IPS-20b (cell line): ENCODE measurements around the gene ZNF366.

ENCODE experiments used
- H3K27ac ChIP-seq: one replicate; pipeline ENCODE4 v1.5.1; 2013; ENCODE audit warnings: low read length
- H3K27me3 ChIP-seq: 2 replicates; pipeline ENCODE4 v1.6.1; 2013; ENCODE audit warnings: mild to moderate bottlenecking, low read length, inconsistent platforms; ENCODE audit not compliant: insufficient read depth
- H3K36me3 ChIP-seq: 2 replicates; pipeline ENCODE4 v1.6.1; 2013; ENCODE audit warnings: low read depth, mild to moderate bottlenecking, inconsistent platforms, low read length, moderate library complexity; ENCODE audit not compliant: insufficient read depth
- H3K4me1 ChIP-seq: 2 replicates; pipeline ENCODE4 v1.6.1; 2013; ENCODE audit warnings: mild to moderate bottlenecking, control low read depth, inconsistent platforms, low read length, moderate library complexity; ENCODE audit not compliant: insufficient read depth
- H3K4me3 ChIP-seq: 2 replicates; pipeline ENCODE4 v1.5.1; 2013; ENCODE audit warnings: mild to moderate bottlenecking, low read length, inconsistent platforms
- H3K9ac ChIP-seq: 2 replicates; pipeline ENCODE4 v1.6.1; 2013; ENCODE audit warnings: low read depth, mild to moderate bottlenecking, inconsistent platforms, low read length, moderate library complexity
- H3K9me3 ChIP-seq: 2 replicates; pipeline ENCODE4 v1.6.1; 2013; ENCODE audit warnings: mild to moderate bottlenecking, low read depth, low read length, inconsistent platforms; ENCODE audit not compliant: insufficient read depth

ZNF366 gene

DNA sequence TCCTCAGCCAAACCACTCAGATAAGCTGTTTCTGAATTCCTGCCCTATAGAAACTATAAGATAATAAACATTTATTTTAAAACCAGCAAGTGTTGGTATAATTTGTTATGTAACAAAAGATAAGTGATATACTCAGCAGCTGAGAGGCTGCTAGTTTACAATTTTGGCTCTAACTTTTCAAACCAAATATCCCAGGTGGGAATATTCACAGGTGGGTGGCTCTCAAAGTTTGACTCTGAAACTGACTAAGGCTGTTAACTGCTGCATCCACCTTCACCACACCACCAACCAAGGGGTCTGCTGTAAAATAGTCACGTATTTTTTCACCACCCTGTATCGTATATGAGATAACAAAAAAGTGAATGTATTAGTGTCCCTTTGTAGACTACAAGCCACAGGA, 9.7 kb upstream of the ZNF366 start:
- Histone ChIP-seq H3K36me3 (no peaks in the 10 kb centered on the region), H3K9me3 (no peaks in the 10 kb centered on the region), H3K9ac (no peak overlapping the region), H3K27ac (no peak overlapping the region), H3K27me3 (no peaks in the 10 kb centered on the region), H3K4me1 (peaks cover 5% of the 10 kb centered on the region; the same call in 1 of the 2 replicates), H3K4me3 (no peak overlapping the region)

DNA sequence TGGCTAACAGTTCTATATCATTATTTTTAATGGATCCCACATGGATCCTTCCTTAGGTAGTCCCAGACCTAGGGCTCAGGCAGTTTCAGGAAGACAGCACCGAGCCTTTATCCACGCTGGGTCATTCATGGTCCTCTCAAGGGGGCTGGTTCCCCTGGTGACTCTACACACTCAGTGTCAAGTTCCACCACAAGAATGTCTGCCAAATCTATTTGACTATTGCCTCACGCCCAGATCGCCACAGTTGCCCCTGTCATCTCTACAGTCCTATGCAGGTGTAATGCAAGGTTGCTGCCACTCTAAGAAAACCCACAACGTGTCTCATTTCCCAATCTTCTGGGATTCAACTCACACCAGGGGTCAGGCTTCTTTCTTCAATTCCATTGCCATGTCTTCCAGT, 8.0 kb upstream of the ZNF366 start:
- no peak overlapping the region for H3K27ac ChIP-seq

DNA sequence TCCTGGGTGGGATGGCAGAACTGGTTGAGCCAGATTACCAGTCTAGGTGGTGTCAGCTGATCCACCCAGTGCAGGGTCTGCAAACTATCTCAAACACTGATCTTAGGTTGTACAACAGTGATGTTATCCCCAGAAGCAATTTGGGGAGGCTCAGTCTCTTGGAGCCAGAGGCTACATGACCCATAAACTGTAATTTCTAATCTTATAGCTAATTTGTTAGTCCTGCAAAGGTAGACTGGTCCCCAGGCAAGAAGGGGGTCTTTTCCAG, 5.3 kb upstream of the ZNF366 start:
- H3K27ac ChIP-seq: no peak overlapping the region
- H3K27me3 ChIP-seq: no peaks in the 10 kb centered on the region
- no peak overlapping the region for H3K9ac ChIP-seq
- no peaks in the 10 kb centered on the region for H3K36me3 ChIP-seq
- no peaks in the 10 kb centered on the region for H3K9me3 ChIP-seq
- peaks cover 5% of the 10 kb centered on the region; the same call in 1 of the 2 replicates for H3K4me1 ChIP-seq
- no peak overlapping the region for H3K4me3 ChIP-seq

More for the DNA sequence above, 8.0 kb upstream of the ZNF366 start:
- H3K36me3 ChIP-seq: no peaks in the 10 kb centered on the region
- H3K4me1 ChIP-seq: peaks cover 5% of the 10 kb centered on the region; the same call in 1 of the 2 replicates
- H3K9me3 ChIP-seq: no peaks in the 10 kb centered on the region
- no peaks in the 10 kb centered on the region for H3K27me3 ChIP-seq
- no peak overlapping the region for H3K9ac ChIP-seq
- H3K4me3 ChIP-seq: no peak overlapping the region

DNA sequence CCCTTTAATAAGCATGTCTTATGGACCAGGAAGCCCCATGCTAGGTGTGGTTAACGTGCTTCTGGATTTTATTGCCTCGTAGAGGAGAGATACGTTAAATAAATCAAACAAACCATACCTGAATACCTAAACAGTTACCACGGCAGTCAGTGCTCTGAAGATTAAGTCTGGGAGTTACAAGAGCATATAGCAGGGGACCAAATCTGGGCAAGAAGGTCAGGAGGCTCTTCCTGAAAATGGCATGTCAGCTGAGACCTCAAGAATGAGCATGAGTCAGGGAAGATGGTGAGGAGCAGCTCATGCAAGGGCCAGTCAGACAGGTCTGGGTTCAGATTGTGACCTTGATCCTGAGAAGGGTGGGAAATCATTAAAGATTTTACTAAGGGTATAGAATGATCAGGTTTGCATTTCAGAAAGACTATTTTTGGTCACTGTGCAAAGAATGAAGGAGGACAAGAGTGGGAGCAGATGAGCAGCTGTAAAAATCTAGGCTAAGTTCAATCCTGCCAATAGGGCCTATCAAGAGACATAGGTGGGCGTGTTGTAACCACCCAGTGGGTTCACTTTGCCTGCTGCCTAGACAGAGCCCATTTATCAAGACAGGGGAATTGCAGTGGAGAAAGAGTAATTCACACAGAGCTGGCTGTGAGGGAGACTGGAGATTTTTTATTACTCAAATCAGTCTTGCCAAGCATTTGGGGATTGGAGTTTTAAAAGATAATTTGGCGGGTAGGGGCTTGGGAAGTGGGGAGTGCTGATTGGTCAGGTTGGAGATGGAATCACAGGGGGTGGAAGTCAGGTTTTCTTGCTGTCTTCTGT, 4.8 kb upstream of the ZNF366 start:
- Histone ChIP-seq H3K36me3 (no peaks in the 10 kb centered on the region), H3K9me3 (no peaks in the 10 kb centered on the region), H3K4me3 (no peak overlapping the region), H3K4me1 (peaks cover 5% of the 10 kb centered on the region; the same call in 1 of the 2 replicates), H3K27ac (no peak overlapping the region), H3K9ac (no peak overlapping the region), H3K27me3 (no peaks in the 10 kb centered on the region)

DNA sequence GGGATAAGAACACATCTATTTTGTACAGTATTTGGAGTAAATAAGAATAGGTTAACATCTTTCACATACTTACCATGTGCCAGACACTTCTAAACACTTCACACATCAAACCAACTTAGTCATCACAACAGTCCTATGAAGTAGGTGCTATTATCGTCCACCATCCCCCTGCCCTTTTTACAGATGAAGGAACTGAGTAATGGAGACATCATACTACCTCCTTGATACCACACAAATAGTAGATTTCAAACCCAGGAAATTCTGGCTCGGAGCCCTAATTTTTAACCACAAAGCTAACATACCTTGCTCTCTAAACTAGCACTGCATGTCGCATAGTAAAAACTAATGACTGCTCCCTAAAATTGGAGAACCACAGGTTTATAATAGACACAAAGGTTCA, 4.2 kb upstream of the ZNF366 start:
- no peak overlapping the region for H3K9ac ChIP-seq
- H3K4me3 ChIP-seq: no peak overlapping the region
- peaks cover 5% of the 10 kb centered on the region; the same call in 1 of the 2 replicates for H3K4me1 ChIP-seq
- no peaks in the 10 kb centered on the region for H3K9me3 ChIP-seq
- H3K36me3 ChIP-seq: no peaks in the 10 kb centered on the region
- H3K27ac ChIP-seq: no peak overlapping the region
- no peaks in the 10 kb centered on the region for H3K27me3 ChIP-seq

DNA sequence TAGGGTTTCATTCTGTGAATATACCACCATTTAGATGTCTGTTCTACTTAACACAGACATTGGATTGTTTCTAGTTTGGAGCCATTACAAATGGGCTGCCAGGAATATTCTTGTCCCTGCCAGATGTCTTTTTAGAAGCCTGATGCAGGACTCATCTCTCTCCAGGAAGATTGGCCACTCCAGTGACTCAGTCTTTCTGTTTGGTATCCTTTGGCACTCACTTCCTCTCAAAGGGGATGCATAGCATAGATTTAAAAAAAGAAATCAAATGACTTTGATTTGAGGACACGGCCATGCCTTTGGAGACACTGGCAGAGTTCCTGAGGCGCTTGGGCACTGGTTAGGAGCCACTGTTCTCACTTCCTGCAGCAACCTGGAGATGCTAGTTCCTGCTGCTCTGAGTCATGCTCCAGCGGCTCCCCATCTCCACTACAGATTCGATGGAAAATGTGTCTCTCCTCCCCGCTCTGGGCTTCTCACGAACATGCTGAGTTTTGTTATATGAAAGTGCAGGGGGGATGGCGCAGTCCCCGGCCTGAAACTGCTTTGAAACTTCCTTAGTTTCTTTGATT, 3.5 kb upstream of the ZNF366 start:
- H3K9me3 ChIP-seq: no peaks in the 10 kb centered on the region
- H3K36me3 ChIP-seq: no peaks in the 10 kb centered on the region
- no peak overlapping the region for H3K27ac ChIP-seq
- no peak overlapping the region for H3K4me3 ChIP-seq
- peaks cover 5% of the 10 kb centered on the region; the same call in 1 of the 2 replicates for H3K4me1 ChIP-seq
- H3K27me3 ChIP-seq: no peaks in the 10 kb centered on the region
- H3K9ac ChIP-seq: no peak overlapping the region

DNA sequence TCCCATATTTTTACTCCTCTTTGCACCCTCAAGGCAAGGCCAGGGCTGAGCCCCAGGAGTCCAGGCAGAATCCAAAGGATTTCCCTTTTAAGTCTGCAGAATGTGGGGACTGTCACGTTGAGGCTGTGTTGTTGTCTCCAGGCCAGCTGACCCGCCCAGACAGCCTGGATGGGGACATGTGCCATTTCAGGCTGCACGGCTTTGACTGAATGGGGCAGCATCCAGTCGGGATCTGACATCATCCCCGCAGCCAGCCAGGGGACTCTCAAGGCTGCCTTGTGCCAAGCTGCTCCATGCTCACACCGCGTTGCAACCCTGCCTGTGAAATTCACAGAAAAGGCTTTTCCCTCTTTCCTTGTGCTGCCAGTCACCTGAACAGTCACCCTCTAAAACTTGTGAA, 2.2 kb upstream of the ZNF366 start:
- H3K27ac ChIP-seq: no peak overlapping the region
- H3K9me3 ChIP-seq: no peaks in the 10 kb centered on the region
- peaks cover 5% of the 10 kb centered on the region; the same call in 1 of the 2 replicates for H3K4me1 ChIP-seq

DNA sequence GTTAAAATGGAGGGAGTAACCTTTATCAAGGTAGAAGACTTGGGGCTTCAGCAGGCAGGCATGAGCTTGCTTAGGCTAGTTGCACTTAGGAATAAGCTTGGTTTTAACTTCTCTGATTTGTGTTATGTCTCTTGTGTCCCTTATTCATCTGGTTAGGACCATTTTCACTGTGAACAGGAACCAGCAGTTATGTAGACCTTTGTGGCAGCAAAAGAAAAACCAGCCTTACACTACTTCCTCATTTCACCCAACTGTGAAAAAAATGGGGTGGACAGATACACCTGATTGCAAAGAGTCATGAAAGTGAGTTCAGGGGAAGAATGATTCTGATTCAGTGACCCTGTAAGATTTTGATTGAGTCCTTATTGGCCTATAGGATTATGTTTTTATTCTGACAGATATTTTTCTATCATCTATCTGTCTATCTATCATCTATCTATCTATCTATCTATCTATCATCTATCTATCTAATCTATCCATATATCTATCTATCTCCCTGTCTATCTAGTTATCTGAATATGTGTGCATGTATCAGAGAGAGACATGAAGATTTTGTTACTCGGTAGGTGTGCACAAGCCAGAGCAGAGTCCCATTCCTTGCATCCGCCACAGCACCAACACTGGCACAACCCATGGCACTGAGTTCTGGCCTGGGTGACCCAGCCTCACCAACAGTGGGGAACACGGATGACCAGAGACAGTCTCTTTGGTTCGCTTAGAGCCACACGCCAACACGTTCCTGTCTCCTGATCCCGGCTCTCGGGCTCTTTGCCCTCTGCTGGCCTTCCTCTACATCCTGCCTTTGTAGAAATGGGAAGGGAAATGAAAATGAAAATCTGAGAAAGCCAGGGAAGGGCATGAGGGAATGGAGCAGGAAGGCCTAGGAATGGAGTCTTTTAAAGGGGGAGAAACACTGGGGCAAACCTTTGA, 1.3 kb upstream of the ZNF366 start:
- no peaks in the 10 kb centered on the region for H3K9me3 ChIP-seq
- H3K27ac ChIP-seq: no peak overlapping the region
- no peaks in the 10 kb centered on the region for H3K36me3 ChIP-seq
- H3K9ac ChIP-seq: no peak overlapping the region
- H3K4me1 ChIP-seq: no peaks in the 10 kb centered on the region
- H3K4me3 ChIP-seq: no peak overlapping the region
- H3K27me3 ChIP-seq: no peaks in the 10 kb centered on the region

More for the DNA sequence above, 2.2 kb upstream of the ZNF366 start:
- Histone ChIP-seq H3K27me3 (no peaks in the 10 kb centered on the region), H3K36me3 (no peaks in the 10 kb centered on the region), H3K9ac (no peak overlapping the region), H3K4me3 (no peak overlapping the region)

DNA sequence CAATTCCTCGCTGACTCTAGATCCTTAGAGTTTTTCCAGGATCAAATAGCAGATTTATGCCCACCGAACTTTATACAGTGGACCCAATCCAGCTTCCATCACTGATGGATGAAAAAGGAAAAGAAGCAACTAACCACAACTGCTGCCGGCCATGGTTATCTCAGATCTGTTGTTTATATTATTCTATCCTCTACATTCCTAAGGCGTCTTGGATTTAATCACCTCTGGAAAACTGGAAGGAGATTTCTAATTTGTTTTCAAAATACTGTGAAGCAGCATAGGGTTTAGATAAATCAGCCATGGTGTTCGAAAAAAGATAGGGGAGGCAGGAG, 663 bp upstream of the ZNF366 start:
- Histone ChIP-seq H3K27me3 (no peaks in the 10 kb centered on the region), H3K4me3 (no peak overlapping the region), H3K27ac (no peak overlapping the region), H3K4me1 (no peaks in the 10 kb centered on the region), H3K9ac (no peak overlapping the region), H3K36me3 (no peaks in the 10 kb centered on the region), H3K9me3 (no peaks in the 10 kb centered on the region)

DNA sequence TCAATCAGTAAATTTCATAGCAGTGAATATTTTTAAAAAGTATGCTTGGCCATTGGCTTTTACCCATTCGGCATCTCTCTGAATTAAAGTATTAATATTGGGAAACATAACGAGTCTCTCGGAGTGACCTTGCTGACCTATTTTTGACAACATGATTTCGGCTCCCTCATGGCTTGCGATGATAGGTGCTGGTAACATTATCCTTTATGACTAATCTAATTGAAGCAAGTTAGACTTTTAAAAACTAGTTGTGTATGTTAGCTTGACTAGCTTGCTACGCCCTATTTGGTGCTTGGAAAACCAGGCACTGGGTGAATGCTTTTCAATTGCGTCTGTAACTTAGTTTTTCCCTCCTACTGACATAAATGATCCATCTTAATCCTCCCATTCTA, 1.1 kb downstream of the ZNF366 start:
- H3K36me3 ChIP-seq: no peaks in the 10 kb centered on the region
- no peak overlapping the region for H3K9ac ChIP-seq
- no peak overlapping the region for H3K27ac ChIP-seq
- H3K4me1 ChIP-seq: peaks cover 6% of the 10 kb centered on the region; the same call in 1 of the 2 replicates
- no peak overlapping the region for H3K4me3 ChIP-seq
- no peaks in the 10 kb centered on the region for H3K27me3 ChIP-seq
- H3K9me3 ChIP-seq: no peaks in the 10 kb centered on the region

DNA sequence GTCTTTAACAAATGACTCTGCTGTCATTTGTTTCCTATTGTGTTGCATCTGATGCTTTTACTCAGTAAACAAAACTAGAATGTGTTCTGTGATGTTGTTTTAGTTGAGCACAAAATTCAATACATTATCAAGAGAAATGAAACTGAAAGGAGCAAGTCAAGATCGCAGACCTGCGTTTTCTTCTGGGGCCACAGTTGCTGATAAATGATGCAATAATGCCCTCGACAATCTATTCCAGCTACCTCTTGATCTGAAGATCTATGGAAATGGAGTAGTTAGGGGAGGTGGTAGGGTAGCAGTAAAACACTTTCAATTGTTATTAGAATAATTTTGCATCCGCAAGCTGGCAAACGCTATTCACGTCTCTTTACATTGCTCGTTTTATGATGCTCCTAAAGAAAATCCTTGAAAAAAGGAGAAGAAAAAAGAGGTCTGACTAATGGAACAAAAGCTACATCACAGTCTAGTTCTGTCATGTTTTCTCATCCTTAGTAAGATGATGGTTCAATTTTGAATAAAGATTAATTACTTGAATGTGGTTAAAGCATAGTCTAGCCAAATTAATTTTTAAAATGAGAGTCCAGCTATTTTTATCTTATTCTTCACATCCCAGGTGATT, 1.6 kb downstream of the ZNF366 start:
- Histone ChIP-seq H3K4me3 (no peak overlapping the region), H3K36me3 (no peaks in the 10 kb centered on the region), H3K27ac (no peak overlapping the region), H3K9me3 (no peaks in the 10 kb centered on the region), H3K4me1 (peaks cover 8% of the 10 kb centered on the region; the same call in 1 of the 2 replicates), H3K27me3 (no peaks in the 10 kb centered on the region), H3K9ac (no peak overlapping the region)
